Measurements from ENCODE around the gene CLNS1A.

GRCh38 chr11:77589521-77590193, 47.9 kb downstream of the CLNS1A start, which contains the start of gene AQP11:
- TF ChIP-seq CTCF (IDR thresholded peaks at IDR 0.05; ENCODE audit: low read depth, low read length), result no peak
- TF ChIP-seq EZH2phosphoT487 (IDR thresholded peaks at IDR 0.05; ENCODE audit: low read depth), result no peak
